DOHH2 (cell line): ENCODE measurements around the gene CDK15.

ENCODE experiments used
- H3F3A ChIP-seq: fragments of 200-600 bp; sonication (generic), shearing (Covaris generic); 2 replicates; pipeline ENCODE4 v1.6.0; 2016; ENCODE audit warnings: antibody characterized with exemption, mild to moderate bottlenecking; ENCODE audit not compliant: control insufficient read depth, insufficient read depth
- H3K27ac ChIP-seq: fragments of 200-600 bp; sonication (generic); 2 replicates; pipeline ENCODE4 v1.5.1; 2014; ENCODE audit warnings: low read depth, mild to moderate bottlenecking, low read length, moderate library complexity
- H3K27me3 ChIP-seq: fragments of 200-600 bp; sonication (generic); 2 replicates; pipeline ENCODE4 v1.6.1; 2014; ENCODE audit warnings: mild to moderate bottlenecking, low read length, mixed read lengths; ENCODE audit not compliant: control insufficient read depth
- H3K36me3 ChIP-seq: fragments of 200-600 bp; sonication (generic); 2 replicates; pipeline ENCODE4 v1.6.1; 2014; ENCODE audit warnings: mild to moderate bottlenecking, low read length, moderate library complexity, mixed read lengths; ENCODE audit not compliant: control insufficient read depth
- H3K4me1 ChIP-seq: fragments of 200-600 bp; sonication (generic); 2 replicates; pipeline ENCODE4 v1.6.1; 2014; ENCODE audit warnings: mild to moderate bottlenecking, low read length, mixed read lengths; ENCODE audit not compliant: control insufficient read depth
- H3K4me2 ChIP-seq: fragments of 200-600 bp; sonication (generic); 2 replicates; pipeline ENCODE4 v1.6.0; 2014; ENCODE audit warnings: mild to moderate bottlenecking, low read length, moderate library complexity
- H3K4me3 ChIP-seq: fragments of 200-600 bp; sonication (generic); 2 replicates; pipeline ENCODE4 v1.5.1; 2014; ENCODE audit warnings: mild to moderate bottlenecking, low read length, mixed read lengths
- H3K79me2 ChIP-seq: fragments of 200-600 bp; sonication (generic); 2 replicates; pipeline ENCODE4 v1.6.1; 2014; ENCODE audit warnings: mild to moderate bottlenecking, low read length, mixed read lengths; ENCODE audit not compliant: control insufficient read depth
- H3K9me2 ChIP-seq: fragments of 200-600 bp; sonication (generic); replicated peaks from 2 replicates; pipeline ENCODE4 v1.6.1; 2014; ENCODE audit warnings: mild to moderate bottlenecking, low read length, mixed read lengths; ENCODE audit not compliant: control insufficient read depth
- H3K9me3 ChIP-seq: fragments of 200-600 bp; sonication (generic); 2 replicates; pipeline ENCODE4 v1.6.1; 2014; ENCODE audit warnings: antibody characterized with exemption, low read length, mixed read lengths; ENCODE audit not compliant: control insufficient read depth, insufficient read depth
- H4K20me1 ChIP-seq: fragments of 200-600 bp; sonication (generic); 2 replicates; pipeline ENCODE4 v1.6.0; 2014; ENCODE audit warnings: low read depth, mild to moderate bottlenecking, antibody characterized with exemption, low read length, moderate library complexity; ENCODE audit not compliant: control insufficient read depth, insufficient read depth
- EZH2phosphoT487 ChIP-seq: fragments of 200-600 bp; sonication (generic); IDR thresholded peaks from 2 replicates; pipeline ENCODE4 v1.6.1; 2017; ENCODE audit warnings: borderline replicate concordance, mild to moderate bottlenecking, antibody characterized with exemption, low read length, moderate library complexity, mixed read lengths
- TF ChIP-seq, protein P1 (sequence below): fragments of 200-600 bp; sonication (generic); IDR thresholded peaks from one replicate; pipeline ENCODE4 v1.5.1; 2014; ENCODE audit warnings: antibody characterized with exemption, mild to moderate bottlenecking, low read depth, low read length; ENCODE audit not compliant: poor library complexity, severe bottlenecking

The CDK15 gene

DNA sequence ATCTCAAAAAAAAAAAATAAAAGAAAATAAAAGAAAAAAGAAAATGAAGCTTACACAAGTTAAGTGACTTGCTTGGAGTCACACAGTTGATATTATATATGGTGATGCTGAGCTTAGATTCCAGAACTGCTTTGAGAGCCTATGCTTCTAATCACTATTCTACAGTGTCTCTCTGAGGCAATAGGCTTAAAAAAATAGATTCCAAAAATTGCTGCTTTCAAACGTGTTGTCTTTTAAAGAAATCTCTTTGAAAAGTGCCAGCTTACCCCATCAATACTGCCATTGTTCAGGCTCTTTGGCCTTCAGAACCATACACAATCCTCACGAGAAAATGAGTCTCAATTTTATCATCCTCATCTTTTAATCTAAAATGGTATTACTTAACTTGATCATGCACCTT is 102.6 kb downstream of the CDK15 start:
- TF ChIP-seq EZH2phosphoT487, result no peak
- TF ChIP-seq, protein P1, sequence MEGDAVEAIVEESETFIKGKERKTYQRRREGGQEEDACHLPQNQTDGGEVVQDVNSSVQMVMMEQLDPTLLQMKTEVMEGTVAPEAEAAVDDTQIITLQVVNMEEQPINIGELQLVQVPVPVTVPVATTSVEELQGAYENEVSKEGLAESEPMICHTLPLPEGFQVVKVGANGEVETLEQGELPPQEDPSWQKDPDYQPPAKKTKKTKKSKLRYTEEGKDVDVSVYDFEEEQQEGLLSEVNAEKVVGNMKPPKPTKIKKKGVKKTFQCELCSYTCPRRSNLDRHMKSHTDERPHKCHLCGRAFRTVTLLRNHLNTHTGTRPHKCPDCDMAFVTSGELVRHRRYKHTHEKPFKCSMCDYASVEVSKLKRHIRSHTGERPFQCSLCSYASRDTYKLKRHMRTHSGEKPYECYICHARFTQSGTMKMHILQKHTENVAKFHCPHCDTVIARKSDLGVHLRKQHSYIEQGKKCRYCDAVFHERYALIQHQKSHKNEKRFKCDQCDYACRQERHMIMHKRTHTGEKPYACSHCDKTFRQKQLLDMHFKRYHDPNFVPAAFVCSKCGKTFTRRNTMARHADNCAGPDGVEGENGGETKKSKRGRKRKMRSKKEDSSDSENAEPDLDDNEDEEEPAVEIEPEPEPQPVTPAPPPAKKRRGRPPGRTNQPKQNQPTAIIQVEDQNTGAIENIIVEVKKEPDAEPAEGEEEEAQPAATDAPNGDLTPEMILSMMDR, result no peak
- Histone ChIP-seq H3F3A (no peaks in the 10 kb centered on the region), H3K4me3 (no peak overlapping the region), H3K27ac (no peak overlapping the region), H4K20me1 (no peaks in the 10 kb centered on the region), H3K36me3 (no peaks in the 10 kb centered on the region), H3K4me1 (peaks cover 5% of the 10 kb centered on the region), H3K9me2 (no peaks in the 10 kb centered on the region), H3K9me3 (no peaks in the 10 kb centered on the region), H3K4me2 (no peak overlapping the region), H3K27me3 (peaks cover 6% of the 10 kb centered on the region; the same call in 1 of the 2 replicates), H3K79me2 (no peaks in the 10 kb centered on the region)

DNA sequence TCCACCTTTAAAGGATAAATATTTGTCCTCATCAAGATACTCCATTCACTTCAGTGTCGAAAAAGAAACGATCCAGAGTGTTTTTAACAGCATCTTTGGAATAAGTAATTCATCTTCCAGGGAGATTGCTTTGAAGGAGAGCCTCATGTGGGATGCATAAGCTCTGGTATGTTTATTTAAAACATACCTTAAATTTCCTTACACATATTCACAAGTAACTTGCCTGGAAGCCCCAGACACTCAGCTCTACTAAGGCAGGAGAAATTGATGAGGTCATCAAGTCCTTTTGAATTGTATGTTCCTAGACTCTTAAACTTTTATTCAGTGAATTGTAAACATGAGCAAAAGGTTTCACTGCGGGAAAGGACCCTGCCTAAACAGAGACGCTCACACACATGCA is 103.0 kb downstream of the CDK15 start:
- Histone ChIP-seq H3K27me3 (peaks cover 6% of the 10 kb centered on the region; the same call in 1 of the 2 replicates), H3K9me3 (no peaks in the 10 kb centered on the region), H4K20me1 (no peaks in the 10 kb centered on the region), H3K79me2 (no peaks in the 10 kb centered on the region), H3F3A (no peaks in the 10 kb centered on the region), H3K9me2 (no peaks in the 10 kb centered on the region), H3K36me3 (no peaks in the 10 kb centered on the region), H3K4me2 (no peak overlapping the region), H3K4me3 (no peak overlapping the region), H3K4me1 (peaks cover 5% of the 10 kb centered on the region), H3K27ac (no peak overlapping the region)
- TF ChIP-seq, protein P1, result no peak

DNA sequence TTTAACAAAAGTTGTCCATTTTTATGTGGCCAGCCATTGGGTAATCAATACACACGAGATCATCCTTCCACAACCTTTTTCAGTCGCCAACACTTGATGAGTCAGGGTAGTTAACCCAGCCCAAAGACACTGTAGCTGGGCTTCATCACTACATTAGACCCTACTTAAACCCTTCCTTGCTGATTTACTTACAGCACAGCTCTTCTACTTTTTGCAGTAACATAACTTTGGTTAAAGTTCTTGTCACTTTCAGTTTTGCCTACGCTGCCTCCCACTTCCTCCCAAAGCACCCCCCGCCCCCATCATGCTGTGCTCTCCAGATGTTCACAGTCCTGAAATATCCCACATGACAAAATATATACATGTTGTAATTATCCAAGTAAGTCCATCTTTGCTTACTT is 103.6 kb downstream of the CDK15 start:
- Histone ChIP-seq H3F3A (no peaks in the 10 kb centered on the region), H3K27ac (no peak overlapping the region), H3K4me1 (peaks cover 5% of the 10 kb centered on the region), H3K27me3 (peaks cover 3% of the 10 kb centered on the region; the same call in 1 of the 2 replicates), H3K4me3 (no peak overlapping the region), H4K20me1 (no peaks in the 10 kb centered on the region), H3K36me3 (no peaks in the 10 kb centered on the region), H3K9me2 (no peaks in the 10 kb centered on the region), H3K4me2 (no peak overlapping the region), H3K9me3 (no peaks in the 10 kb centered on the region), H3K79me2 (no peaks in the 10 kb centered on the region)
- TF ChIP-seq, protein P1, result no peak
- no peak for TF ChIP-seq EZH2phosphoT487

DNA sequence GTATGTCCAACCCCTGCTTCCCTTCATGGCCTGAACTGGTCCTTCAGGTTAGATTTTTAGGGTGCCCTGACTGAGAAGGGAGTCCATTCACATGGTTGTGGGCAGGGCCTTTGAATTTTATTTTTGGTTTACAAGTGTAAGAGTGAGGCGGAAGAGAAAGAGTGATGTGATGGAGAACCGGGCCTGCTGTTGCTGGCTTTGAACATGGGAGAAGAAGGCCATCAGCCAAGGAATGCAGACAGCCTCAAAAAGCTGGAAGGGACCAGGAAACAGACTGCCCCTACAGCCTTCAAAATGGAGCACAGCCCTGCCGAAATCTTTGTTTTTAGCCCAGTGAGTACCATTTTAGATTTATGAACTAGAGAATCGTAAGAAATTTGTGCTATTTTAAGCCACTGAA is 105.0 kb downstream of the CDK15 start:
- H4K20me1 ChIP-seq, result no peaks in the 10 kb centered on the region
- TF ChIP-seq, protein P1, result no peak
- no peak for TF ChIP-seq EZH2phosphoT487
- H3K4me1 ChIP-seq, result peaks cover 5% of the 10 kb centered on the region
- H3K36me3 ChIP-seq, result no peaks in the 10 kb centered on the region
- H3K27ac ChIP-seq, result no peak overlapping the region
- peaks cover 3% of the 10 kb centered on the region; the same call in 1 of the 2 replicates for H3K27me3 ChIP-seq
- H3K4me3 ChIP-seq, result no peak overlapping the region
- H3K9me3 ChIP-seq, result no peaks in the 10 kb centered on the region
- no peaks in the 10 kb centered on the region for H3F3A ChIP-seq
- no peaks in the 10 kb centered on the region for H3K9me2 ChIP-seq
- H3K79me2 ChIP-seq, result no peaks in the 10 kb centered on the region
- H3K4me2 ChIP-seq, result no peak overlapping the region
